IPS-18c (cell line): Measurements from ENCODE around the gene LRRC18.

Experiments
- H3K4me3 ChIP-seq: 2 replicates; pipeline ENCODE4 v1.7.0; 2013; ENCODE audit warnings: low read depth, mild to moderate bottlenecking, low read length, moderate library complexity; ENCODE audit not compliant: insufficient read depth
- H3K9me3 ChIP-seq: one replicate; pipeline ENCODE4 v1.6.1; 2013; ENCODE audit warnings: mild to moderate bottlenecking, low read length, moderate library complexity; ENCODE audit not compliant: control insufficient read depth, insufficient read depth

The LRRC18 gene

DNA sequence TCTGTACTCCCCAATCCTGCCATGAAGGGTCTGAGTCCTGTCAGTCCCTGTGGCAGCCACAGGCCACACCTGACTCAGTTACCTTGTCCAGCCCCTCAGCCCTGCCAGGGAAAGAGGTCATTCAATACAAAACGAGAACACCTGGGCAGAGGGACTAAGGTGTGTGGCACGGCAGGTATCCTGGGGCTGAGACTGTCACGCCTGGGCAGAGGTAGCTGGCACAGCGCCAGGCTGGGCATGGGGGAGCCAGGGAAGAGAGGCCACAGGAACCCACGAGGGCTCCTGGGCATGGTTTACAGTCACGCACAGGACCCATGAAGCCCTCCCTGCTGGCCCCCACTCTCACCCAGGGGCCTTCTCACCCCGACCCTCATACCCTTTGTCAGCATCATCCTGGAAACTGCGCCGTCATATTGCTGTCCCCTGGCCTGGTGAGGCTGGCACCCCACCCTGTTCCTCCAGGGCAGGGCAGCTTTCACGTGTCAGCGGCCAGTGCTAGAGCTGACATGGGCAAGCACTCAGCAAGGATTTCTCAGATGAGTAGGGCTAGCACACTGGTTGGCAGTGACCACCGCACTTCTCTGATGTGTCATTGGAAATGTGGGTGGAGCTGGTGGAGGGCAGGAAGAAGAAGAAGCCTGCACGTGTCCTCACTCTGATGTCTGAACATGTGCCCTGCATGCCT is 42.7 kb downstream of the LRRC18 start:
- Histone ChIP-seq H3K9me3 (no peaks in the 10 kb centered on the region), H3K4me3 (no peak overlapping the region)

DNA sequence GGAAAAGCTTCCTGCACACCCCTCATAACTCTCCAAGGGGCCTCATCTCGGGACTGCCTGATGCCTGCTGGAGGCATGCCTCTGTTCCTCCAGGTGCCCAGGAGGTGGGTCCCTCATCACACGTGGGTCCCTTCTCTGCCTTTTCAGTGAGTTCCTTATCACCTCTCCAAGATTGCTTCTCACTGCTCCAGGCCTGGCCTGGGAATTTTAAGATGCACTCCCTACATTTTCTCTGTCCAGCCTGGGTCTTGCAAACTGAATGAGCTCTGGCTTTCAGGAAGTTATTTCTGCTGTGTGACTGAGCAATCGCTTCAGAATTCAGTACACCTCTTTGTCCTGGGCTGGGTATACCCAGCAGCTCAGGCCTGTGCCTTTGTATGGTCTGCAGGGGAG is 43.8 kb downstream of the LRRC18 start:
- Histone ChIP-seq H3K4me3 (no peak overlapping the region), H3K9me3 (no peaks in the 10 kb centered on the region)

DNA sequence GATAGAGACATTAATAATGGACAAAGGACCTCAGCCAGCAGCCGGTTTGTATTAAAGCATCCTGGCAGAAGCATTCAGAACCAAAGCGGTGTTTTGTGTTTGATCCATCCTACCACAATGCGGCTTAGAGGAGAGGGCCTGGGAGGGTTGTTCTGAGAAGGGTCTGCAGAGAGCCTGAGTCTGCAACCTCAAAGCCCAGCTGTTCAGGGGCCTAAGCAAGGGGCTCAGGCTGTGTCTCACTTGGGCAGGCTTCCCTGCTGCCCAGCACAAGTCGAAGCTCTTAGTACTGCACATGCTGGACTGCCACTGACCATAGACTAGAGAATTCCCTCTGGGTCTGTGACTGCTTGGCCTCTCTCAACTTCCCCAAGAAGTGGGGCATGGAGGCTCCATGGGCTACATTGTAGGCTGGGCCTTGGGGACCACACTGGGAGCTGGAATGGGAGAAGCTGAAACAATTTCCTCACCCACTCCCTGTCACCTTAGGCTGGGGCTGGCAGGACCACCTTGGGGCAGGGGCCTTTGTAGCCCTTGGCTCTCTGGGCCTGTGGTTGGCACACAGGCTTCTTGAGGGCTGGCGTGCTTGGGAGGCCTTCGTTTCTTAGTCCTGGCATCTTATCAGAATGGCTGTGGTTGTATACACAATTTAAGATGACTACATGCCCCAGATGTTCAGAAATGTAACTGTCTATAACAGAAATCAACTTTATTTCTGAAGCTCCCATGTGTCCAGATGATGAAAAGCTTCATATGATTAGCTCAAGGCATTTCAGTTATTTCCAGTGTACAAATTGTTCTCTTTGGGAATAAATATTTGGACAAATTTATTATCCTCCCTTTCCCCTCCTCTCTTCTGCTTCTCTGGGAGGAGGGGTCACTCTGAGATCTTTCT is 44.5 kb downstream of the LRRC18 start:
- Histone ChIP-seq H3K9me3 (no peaks in the 10 kb centered on the region), H3K4me3 (no peak overlapping the region)

DNA sequence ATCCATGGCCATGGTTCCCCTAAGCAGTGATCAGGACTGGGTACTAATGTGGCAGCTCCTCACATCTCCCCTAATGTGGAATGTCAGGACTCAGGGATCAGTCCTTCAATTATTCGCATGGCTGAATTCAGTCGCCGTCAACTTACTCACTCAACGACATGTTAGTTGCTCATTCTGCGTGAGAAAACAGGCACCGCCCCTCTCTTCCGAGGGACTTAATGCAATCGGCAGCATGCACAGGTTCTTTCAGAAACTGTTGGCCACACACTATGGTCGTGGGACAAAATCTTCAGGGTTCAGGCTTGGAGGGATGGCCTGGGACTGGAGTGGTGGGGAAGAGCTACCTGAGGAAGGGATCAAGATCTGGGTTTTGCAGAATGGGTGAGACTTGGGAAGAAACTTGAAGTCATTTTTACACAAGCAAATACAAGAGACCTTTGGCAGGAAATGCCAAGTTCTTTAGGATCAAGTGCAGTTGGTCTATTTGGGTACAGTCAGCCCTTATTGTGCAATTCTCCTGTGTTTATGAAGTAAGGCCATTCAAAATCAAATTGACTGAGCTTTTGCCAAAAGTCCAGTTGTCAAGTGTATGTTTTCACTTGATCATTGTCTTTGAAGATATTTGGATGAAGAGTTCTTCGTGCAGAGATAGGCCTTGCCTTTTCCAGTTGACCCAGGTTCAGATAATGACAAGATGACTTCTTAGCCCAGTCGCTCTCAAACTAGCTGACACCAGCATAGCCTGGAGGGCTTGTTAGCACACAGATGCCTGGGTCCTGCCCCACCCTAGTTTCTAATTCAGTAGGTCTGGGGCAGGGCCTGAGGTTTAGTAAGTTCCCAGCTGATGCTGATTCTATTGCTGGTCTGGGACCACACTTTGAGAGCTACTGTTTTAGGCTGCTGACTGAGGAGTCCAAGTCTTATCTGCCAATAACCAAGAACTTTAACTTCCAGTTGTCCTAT is 48.5 kb downstream of the LRRC18 start:
- H3K4me3 ChIP-seq = no peak overlapping the region
- H3K9me3 ChIP-seq = no peaks in the 10 kb centered on the region

DNA sequence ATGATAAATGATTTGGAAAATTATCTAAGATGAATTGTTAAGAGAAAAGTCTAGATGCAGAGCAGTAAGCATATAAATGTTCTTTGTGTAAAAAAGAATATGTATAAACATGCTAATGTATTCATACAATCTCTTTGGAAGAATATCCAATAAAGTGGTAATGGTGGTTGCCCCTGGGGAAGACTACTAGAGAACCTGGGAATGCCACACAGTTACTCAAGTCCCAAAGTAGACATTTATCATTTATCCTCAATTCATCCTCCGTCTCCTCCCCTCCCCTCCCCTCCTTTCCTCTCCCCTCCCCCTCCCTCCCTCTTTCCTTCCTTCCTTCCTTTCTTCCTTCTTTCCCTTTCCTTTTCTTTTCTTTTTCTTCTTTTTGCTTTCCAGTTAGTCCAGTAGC is 51.7 kb downstream of the LRRC18 start:
- no peaks in the 10 kb centered on the region for H3K9me3 ChIP-seq
- H3K4me3 ChIP-seq = no peak overlapping the region

DNA sequence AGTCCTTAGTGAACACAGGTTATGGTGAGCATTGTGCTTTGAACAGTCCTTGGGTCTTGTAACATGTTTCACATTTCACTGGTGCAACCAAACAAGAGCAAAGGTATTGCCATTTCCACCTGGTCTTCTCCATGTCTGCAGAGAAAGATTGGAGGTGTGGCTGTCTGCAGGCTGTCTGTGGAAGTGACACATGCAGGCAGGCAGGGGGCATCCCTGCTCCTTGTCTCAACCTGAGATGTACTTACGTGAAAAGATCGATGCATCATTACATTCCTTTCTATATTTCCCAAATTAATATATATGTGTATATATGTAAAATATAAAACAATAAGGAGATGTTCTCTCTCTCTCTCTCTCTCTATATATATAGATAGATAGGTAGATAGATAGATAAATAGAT is 54.3 kb downstream of the LRRC18 start:
- Histone ChIP-seq H3K9me3 (no peaks in the 10 kb centered on the region), H3K4me3 (no peak overlapping the region)

DNA sequence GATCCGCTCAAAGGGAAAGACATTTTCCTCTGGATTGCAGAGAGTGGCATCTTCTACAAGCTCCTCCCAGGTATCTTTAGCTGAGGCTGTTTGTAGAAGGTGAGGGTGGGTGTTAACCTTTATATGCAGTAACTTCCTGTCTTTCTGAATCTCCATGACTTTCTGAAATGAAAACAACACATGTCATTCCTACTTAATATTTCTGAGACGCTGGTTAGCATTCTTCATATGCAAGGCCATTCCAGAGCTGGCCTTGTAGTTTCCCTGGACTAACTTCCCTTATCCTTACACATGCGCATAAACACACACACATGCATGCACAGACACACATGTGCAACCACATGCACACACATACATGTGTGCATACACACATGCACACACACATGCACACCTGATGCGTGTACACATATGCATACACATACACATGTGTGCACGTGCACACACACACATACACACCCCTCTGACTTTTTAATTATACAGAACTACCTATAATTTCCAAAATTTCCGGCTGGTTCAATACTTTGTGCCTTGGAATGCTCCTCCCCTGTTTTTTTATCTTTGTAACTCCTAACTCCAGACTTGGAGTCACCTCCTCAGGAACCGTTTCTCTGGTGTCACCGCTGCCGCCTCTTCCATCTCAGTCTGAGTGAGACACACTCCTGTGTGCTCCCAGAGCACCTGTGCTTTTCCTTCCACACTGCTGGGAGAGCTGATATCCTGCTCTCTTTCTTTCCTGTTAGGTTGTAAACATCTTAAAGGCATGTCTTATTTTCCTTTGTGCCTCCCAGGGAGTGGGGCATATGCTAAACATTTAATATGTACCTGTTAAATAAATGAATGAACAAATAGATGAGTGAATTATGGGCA is 55.2 kb downstream of the LRRC18 start:
- Histone ChIP-seq H3K4me3 (no peak overlapping the region), H3K9me3 (no peaks in the 10 kb centered on the region)

DNA sequence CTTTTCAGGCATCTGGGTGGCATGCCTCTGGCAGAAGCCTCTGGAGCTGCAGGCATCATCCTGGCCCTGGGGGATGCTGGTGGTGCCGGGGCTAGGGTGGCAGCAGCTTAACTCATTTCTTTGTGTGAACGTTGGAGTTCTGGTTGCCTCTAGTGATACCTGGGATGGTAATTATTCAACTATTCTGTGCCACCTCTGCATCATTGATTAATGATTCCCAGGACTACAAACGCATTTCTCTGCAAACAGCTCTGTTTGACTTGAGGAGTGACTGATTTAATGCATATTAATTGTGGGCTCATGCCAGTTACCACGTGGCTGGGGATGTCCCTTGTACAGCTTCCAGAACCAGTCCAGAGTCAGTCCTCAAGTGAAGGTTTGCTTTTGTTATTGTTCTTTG is 55.9 kb downstream of the LRRC18 start:
- H3K4me3 ChIP-seq = no peak overlapping the region
- no peaks in the 10 kb centered on the region for H3K9me3 ChIP-seq

DNA sequence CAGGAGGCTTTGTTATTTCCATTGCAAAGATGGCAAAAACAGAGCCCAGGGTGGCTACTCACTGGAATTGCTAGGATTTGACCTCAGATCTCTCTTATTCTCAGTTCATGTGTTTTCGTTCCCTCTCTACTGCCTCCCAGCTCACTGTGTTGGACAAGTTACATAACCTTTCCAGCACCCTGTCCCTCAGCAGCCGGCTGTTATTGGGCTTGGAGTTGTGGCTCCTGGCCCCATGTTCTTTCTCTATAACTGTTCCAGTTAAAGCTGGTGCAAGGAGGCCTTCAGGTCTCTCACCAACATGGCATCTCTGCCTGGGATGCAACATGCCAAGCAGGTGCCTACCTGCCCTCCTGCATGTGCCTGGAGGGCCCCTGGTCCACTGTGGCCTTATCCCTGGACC is 56.8 kb downstream of the LRRC18 start:
- Histone ChIP-seq H3K4me3 (no peak overlapping the region), H3K9me3 (no peaks in the 10 kb centered on the region)

DNA sequence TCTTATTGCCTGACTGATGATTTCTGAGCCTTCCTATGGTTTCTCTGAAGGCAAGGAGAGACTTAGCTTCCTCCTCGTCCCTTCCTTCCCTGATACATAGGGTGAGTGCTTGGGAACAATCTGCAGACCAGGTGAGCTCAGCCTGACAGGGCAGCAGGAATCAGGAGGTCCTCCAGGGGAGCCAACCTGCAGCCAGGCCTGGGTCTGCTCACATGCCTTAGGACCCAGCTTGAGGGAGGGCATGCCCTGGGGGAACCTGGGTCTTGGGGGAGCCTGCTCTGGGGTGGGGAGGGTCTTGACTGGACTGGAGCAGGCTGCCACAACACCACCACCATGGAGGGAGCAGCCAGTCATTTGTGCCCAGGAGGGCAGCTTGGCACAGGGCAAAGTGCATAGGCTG is 57.7 kb downstream of the LRRC18 start:
- H3K9me3 ChIP-seq = no peaks in the 10 kb centered on the region
- H3K4me3 ChIP-seq = no peak overlapping the region

DNA sequence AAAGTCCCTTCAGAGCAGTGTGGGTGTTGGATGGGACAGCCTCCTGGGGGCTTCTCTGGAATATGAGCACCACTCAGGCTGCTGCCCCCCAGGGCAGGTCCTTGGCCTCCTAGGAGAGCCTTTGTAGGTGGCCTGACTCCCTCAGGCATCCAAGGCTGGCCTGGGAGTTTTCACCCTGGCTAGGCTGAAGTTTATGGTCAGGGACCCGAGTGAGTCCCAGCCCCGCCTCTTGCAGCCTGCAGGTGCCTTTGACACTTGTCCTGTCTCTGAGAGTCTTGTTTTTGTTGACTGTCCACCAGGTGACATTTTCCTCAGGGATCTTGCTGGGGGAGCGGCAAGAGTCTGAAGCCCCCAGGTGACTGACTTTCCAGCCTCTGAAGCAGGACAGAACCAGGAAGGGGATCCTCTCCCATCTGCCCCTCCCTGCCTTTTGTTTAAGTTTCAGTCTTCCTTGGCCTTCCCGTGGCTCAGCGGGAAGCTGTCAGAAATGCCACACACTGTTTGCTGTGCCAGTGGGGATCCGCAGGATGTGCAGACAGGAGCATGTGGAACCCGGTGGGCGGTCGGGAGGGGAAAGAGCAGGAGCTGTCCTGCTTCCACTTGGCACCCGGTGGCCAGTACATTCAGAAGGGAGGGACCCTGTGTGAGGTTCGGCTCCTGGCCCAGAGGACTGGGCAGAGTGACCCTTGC is 59.5 kb downstream of the LRRC18 start:
- Histone ChIP-seq H3K9me3 (no peaks in the 10 kb centered on the region), H3K4me3 (no peak overlapping the region; the same call in 1 of the 2 replicates)

DNA sequence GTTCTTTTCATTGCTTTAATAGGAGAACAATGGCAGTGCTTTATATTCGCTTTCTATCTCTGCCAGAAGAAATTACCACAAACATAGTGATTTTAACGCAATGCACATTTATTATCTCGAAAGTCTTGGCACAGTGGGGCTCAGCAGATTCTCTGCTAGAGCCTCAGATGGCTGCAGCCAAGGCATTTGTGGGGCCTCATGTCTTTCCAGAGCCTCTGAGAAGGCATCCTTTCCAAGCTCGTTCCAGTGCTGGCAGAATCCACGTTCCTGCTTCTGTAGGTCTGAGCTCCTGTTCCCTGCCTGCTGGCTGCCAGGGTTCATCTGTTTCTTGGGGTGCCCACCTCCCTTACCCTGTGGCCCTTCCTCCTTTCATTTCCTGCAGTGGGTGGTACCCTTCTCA is 60.2 kb downstream of the LRRC18 start:
- Histone ChIP-seq H3K4me3 (no peak overlapping the region), H3K9me3 (no peaks in the 10 kb centered on the region)

DNA sequence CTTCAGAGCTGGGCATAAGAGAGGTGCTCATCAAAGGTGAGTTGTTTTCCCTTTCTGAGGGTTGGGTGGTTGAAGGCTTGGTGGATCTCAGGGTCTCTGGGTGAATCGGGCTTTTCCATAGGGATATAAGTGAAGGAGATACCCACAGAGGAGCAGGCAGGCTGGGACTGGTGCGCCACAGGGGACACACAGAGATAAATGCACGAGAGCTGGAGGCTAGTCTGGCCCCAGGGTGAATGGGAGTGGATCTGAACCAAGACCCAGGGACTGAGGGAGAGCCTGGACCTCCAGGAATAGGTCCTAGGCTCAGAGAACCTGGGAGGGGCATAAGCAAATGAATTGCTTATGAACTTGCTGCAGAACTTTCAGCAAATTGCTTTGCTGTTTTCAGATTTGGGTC is 61.5 kb downstream of the LRRC18 start:
- Histone ChIP-seq H3K9me3 (no peaks in the 10 kb centered on the region), H3K4me3 (no peak overlapping the region)

DNA sequence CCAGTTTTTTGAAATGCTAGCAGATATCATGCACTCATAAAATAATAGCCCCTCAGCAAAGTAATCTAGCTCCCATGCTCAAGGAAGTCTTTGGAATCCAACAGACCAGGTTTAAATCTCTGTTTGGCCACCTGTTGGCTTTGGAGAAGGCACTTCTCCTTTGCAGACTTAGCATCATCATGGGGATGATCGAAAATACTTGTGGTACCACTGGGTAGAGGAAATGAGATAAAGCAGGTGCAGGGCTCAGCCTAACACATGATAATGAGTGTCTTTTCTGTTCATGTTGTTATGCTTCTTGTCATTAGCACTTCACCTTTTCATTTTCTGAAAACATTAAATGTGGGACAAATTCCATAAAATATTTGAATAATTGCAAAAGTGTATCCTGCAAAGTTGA is 67.4 kb downstream of the LRRC18 start:
- no peaks in the 10 kb centered on the region for H3K9me3 ChIP-seq

More for the DNA sequence above, 67.4 kb downstream of the LRRC18 start:
- H3K4me3 ChIP-seq = no peak overlapping the region
